GM12872 (cell line): ENCODE measurements around the gene ZNF254.

Experiments used
- CTCF ChIP-seq: IDR thresholded peaks from 3 replicates; pipeline ENCODE4 v1.5.1; 2011; ENCODE audit warnings: low read depth, mild to moderate bottlenecking, low read length, moderate library complexity; ENCODE audit not compliant: insufficient read depth

ZNF254 gene

GRCh38 chr19:24073807-24074206 is 13.2 kb upstream of the ZNF254 start:
- TF ChIP-seq CTCF, result no peak

- TF ChIP-seq CTCF, result no peak
These were observed 12.1 kb upstream of the ZNF254 start for GRCh38 chr19:24074720-24075454.

- no peak for TF ChIP-seq CTCF
These were observed 8.3 kb upstream of the ZNF254 start for GRCh38 chr19:24078680-24079079.

GRCh38 chr19:24081056-24081455 is 5.9 kb upstream of the ZNF254 start:
- no peak for TF ChIP-seq CTCF

GRCh38 chr19:24098359-24098758 is 11.4 kb downstream of the ZNF254 start:
- no peak for TF ChIP-seq CTCF

GRCh38 chr19:24099829-24100228 is 12.8 kb downstream of the ZNF254 start:
- no peak for TF ChIP-seq CTCF

GRCh38 chr19:24101459-24102115 is 14.6 kb downstream of the ZNF254 start:
- no peak for TF ChIP-seq CTCF
